Tibial artery (tissue), 4 donors: Measurements from ENCODE around the gene ZNRF3.
A peak's percentile ranks its signal among the peaks of the same experiment; 100 is the strongest.

Source experiments
- DNase-seq, 2 donors: peaks; one replicate each; pipeline ENCODE4 v3.0.0-alpha.2; 2019
- H3K27ac ChIP-seq, 2 donors: fragments of 200-600 bp; sonication (generic) in 1 of 2; 1 replicate in 1 of 2; 2 replicates in 1 of 2; pipeline ENCODE4 v1.5.1; 2018 to 2019; ENCODE audit warnings: mild to moderate bottlenecking in 1 of 2
- H3K27me3 ChIP-seq, 2 donors: fragments of 200-600 bp; sonication (generic) in 1 of 2; one replicate each; pipeline versions ENCODE4 v1.5.1 to v1.6.0; 2016 to 2019
- H3K36me3 ChIP-seq, 3 donors: fragments of 200-600 bp; sonication (generic) in 2 of 3; one replicate each; pipeline ENCODE4 v1.5.1; 2016 to 2019; ENCODE audit warnings: mild to moderate bottlenecking in 2 of 3
- H3K4me1 ChIP-seq, 4 donors: fragments of 200-600 bp; sonication (generic) in 2 of 4; 1 replicate in 3 of 4; 2 replicates in 1 of 4; pipeline ENCODE4 v1.5.1; 2016 to 2019
- H3K4me3 ChIP-seq, 2 donors: fragments of 200-600 bp; sonication (generic) in 1 of 2; 1 replicate in 1 of 2; 2 replicates in 1 of 2; pipeline ENCODE4 v1.5.1; 2018 to 2019; ENCODE audit warnings: mild to moderate bottlenecking in 2 of 2
- H3K9me3 ChIP-seq, 3 donors: fragments of 200-600 bp; sonication (generic) in 1 of 3; one replicate each; pipeline ENCODE4 v1.5.1; 2016 to 2019
- CTCF ChIP-seq, 2 experiments: fragments of 200-600 bp in 1 of 2; fragments of 450-650 bp in 1 of 2; IDR thresholded peaks; one replicate each; pipeline ENCODE4 v1.5.1; 2017 to 2019; ENCODE audit warnings: antibody characterized with exemption in 2 of 2, mild to moderate bottlenecking in 1 of 2, moderate library complexity in 1 of 2
- intact Hi-C: fragments of 100-400 bp; cut with DNase I; formaldehyde crosslinking; loops from one replicate; pipeline ENCODE4 v1.15.0; 2023; ENCODE audit warnings: low total_unique reads

ZNRF3 gene

GRCh38 chr22:28874811-28875320, 8.5 kb upstream of the ZNRF3 start:
- intact Hi-C loops: no loop called here
- H3K9me3 ChIP-seq: no peaks in the 10 kb centered on the region
- H3K36me3 ChIP-seq: no peaks in the 10 kb centered on the region
- no peaks in the 10 kb centered on the region for H3K27me3 ChIP-seq
- DNase-seq: no peak
- H3K27ac ChIP-seq: no peak overlapping the region
- H3K4me3 ChIP-seq: no peak overlapping the region
- no peak for TF ChIP-seq CTCF (IDR thresholded peaks at IDR 0.05)
- H3K4me1 ChIP-seq: no peaks in the 10 kb centered on the region

GRCh38 chr22:28882545-28882877, 861 bp upstream of the ZNRF3 start:
- TF ChIP-seq CTCF (IDR thresholded peaks at IDR 0.05): no peak
- DNase-seq: peak in 1 of 2 donors; percentile 33
- H3K27ac ChIP-seq: peak overlapping the region; percentile 19 to 61
- no peaks in the 10 kb centered on the region for H3K36me3 ChIP-seq
- no peaks in the 10 kb centered on the region for H3K9me3 ChIP-seq
- intact Hi-C loops: loop anchor here (10.0 kb wide), 2 partner anchors 72 to 382 kb away; partner anchors contain the start of genes EWSR1 and RHBDD3
- H3K4me1 ChIP-seq: peaks cover 0 to 31% (median 17%) of the 10 kb centered on the region in 4 donors
- no peaks in the 10 kb centered on the region for H3K27me3 ChIP-seq
- peak overlapping the region; percentile 60 to 65 for H3K4me3 ChIP-seq

GRCh38 chr22:28883657-28883916, 215 bp downstream of the ZNRF3 start:
- peak overlapping the region; percentile 60 to 65 for H3K4me3 ChIP-seq
- intact Hi-C loops: loop anchor here (10.0 kb wide), 2 partner anchors 71 to 381 kb away; partner anchors contain the start of genes EWSR1 and RHBDD3
- H3K4me1 ChIP-seq: peaks cover 0 to 31% (median 17%) of the 10 kb centered on the region in 4 donors
- H3K27ac ChIP-seq: peak overlapping the region; percentile 63 to 73
- no peaks in the 10 kb centered on the region for H3K36me3 ChIP-seq
- H3K9me3 ChIP-seq: no peaks in the 10 kb centered on the region
- no peak for TF ChIP-seq CTCF (IDR thresholded peaks at IDR 0.05)
- H3K27me3 ChIP-seq: no peaks in the 10 kb centered on the region
- DNase-seq: no peak

GRCh38 chr22:28883917-28884746, 760 bp downstream of the ZNRF3 start:
- intact Hi-C loops: loop anchor here (10.0 kb wide), 2 partner anchors 71 to 381 kb away; partner anchors contain the start of genes EWSR1 and RHBDD3
- H3K4me3 ChIP-seq: peak overlapping the region; percentile 60 to 65
- H3K27me3 ChIP-seq: no peaks in the 10 kb centered on the region
- H3K27ac ChIP-seq: peak overlapping the region; percentile 36 to 73
- H3K9me3 ChIP-seq: no peaks in the 10 kb centered on the region
- TF ChIP-seq CTCF (IDR thresholded peaks at IDR 0.05): no peak
- peaks cover 0 to 31% (median 17%) of the 10 kb centered on the region in 4 donors for H3K4me1 ChIP-seq
- H3K36me3 ChIP-seq: no peaks in the 10 kb centered on the region
- DNase-seq: peak; percentile 28 to 72

- H3K36me3 ChIP-seq: no peaks in the 10 kb centered on the region
- DNase-seq: no peak
- H3K4me3 ChIP-seq: peak overlapping the region; percentile 60 to 65
- no peak for TF ChIP-seq CTCF (IDR thresholded peaks at IDR 0.05)
- no peaks in the 10 kb centered on the region for H3K9me3 ChIP-seq
- H3K4me1 ChIP-seq: peaks cover 0 to 31% (median 17%) of the 10 kb centered on the region in 4 donors
- peak overlapping the region in 1 of 2 donors; percentile 36 for H3K27ac ChIP-seq
- intact Hi-C loops: loop anchor here (10.0 kb wide), 2 partner anchors 70 to 380 kb away; partner anchors contain the start of genes EWSR1 and RHBDD3
- H3K27me3 ChIP-seq: no peaks in the 10 kb centered on the region
Measured at GRCh38 chr22:28884747-28885350, 1.5 kb downstream of the ZNRF3 start.
